Esophagus muscularis mucosa (tissue), 4 donors: ENCODE data around the gene IP6K1. TPM values are rescaled to one million over a fixed set of nuclear protein-coding genes. Genes with fewer than 3 reads are reported as not detected.
A peak's percentile ranks its signal among the peaks of the same experiment; 100 is the strongest.

Experiments
- DNase-seq: peaks from one replicate; pipeline ENCODE4 v3.0.0-alpha.2; 2017; ENCODE audit errors: extremely low spot score
- H3K27ac ChIP-seq, 4 donors: fragments of 200-600 bp; sonication (generic); replicated peaks in 1 of 4; 1 replicate in 3 of 4; 2 replicates in 1 of 4; pipeline ENCODE4 v1.5.1; 2016 to 2019; ENCODE audit warnings: mild to moderate bottlenecking in 1 of 4
- H3K27me3 ChIP-seq, 4 donors: fragments of 200-600 bp; sonication (generic); one replicate each; pipeline versions ENCODE4 v1.5.1 to v1.6.0; 2016 to 2019
- H3K36me3 ChIP-seq, 4 donors: fragments of 200-600 bp; sonication (generic); one replicate each; pipeline ENCODE4 v1.5.1; 2016 to 2019
- H3K4me1 ChIP-seq, 4 donors: fragments of 200-600 bp; sonication (generic); one replicate each; pipeline ENCODE4 v1.5.1; 2016 to 2019
- H3K4me3 ChIP-seq, 4 donors: fragments of 200-600 bp; sonication (generic); 1 replicate in 2 of 4; 2 replicates in 2 of 4; pipeline ENCODE4 v1.5.1; 2016 to 2019; ENCODE audit warnings: mild to moderate bottlenecking in 4 of 4, moderate library complexity in 1 of 4
- H3K9me3 ChIP-seq, 4 donors: fragments of 200-600 bp; sonication (generic); 1 replicate in 3 of 4; 2 replicates in 1 of 4; pipeline ENCODE4 v1.5.1; 2016 to 2019
- EP300 ChIP-seq: sonication (generic); formaldehyde crosslinking; IDR thresholded peaks from one replicate; pipeline ENCODE4 v1.6.1; 2017; ENCODE audit warnings: antibody characterized with exemption
- POLR2A ChIP-seq: fragments of 450-650 bp; IDR thresholded peaks from one replicate; pipeline ENCODE4 v1.6.1; 2017; ENCODE audit warnings: antibody characterized with exemption, moderate library complexity, mild to moderate bottlenecking, low read depth
- POLR2AphosphoS5 ChIP-seq, 2 donors: sonication (generic); formaldehyde crosslinking; IDR thresholded peaks; one replicate each; pipeline ENCODE4 v1.6.1; 2017; ENCODE audit warnings: antibody characterized with exemption in 2 of 2
- WGBS: methylation state at CpG from one replicate; pipeline ENCODE4 v1.1.5; 2018; 5-methylcytosine and 5-hydroxymethylcytosine counted together
- intact Hi-C: fragments of 100-400 bp; cut with DNase I; formaldehyde crosslinking; loops from one replicate; pipeline ENCODE4 v1.15.1; 2023
- total RNA-seq, 4 donors: library from RNA; depleted of rRNA; stranded (reverse); fragments of >200 nt; gene quantifications; one replicate each; pipeline versions ENCODE4 v1.1.0 to v1.2.1, GENCODE V29; 2016
- TF ChIP-seq, protein P1 (sequence below), 3 experiments: fragments of 200-600 bp in 2 of 3; fragments of 450-650 bp in 1 of 3; sonication (generic) in 2 of 3; IDR thresholded peaks; one replicate each; pipeline ENCODE4 v1.5.1; 2017 to 2019; ENCODE audit warnings: antibody characterized with exemption in 3 of 3, mild to moderate bottlenecking in 2 of 3, moderate library complexity in 1 of 3

IP6K1 gene
- total RNA-seq, 4 donors from 2014 or later: 33.2 to 63.4 (median 52.4) TPM

DNA sequence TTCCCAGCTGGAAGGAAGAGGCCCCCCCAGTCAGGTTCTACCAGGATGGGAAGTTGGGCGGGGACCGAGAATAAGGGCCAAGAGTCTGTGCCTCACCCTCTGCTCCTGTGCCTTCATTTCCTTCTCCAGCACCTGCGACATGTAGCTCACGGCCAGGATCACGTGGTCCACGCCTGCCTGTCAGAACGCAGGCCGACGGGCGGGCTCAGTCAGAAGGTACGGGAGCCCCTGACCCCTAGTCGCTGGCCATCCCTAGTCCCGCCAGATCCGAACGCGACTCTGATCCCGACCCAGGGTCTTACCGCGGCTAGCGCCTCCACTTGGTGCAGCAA lies 63.1 kb downstream of the IP6K1 start:
- intact Hi-C loops: loop anchor here (5.0 kb wide), 2 partner anchors 64 to 114 kb away; partner anchors contain the start of gene IP6K1
- Histone ChIP-seq H3K27me3 (no peaks in the 10 kb centered on the region), H3K9me3 (no peaks in the 10 kb centered on the region), H3K4me3 (peak overlapping the region; percentile 86 to 99 (median 94)), H3K36me3 (peaks cover 13 to 58% (median 57%) of the 10 kb centered on the region in 4 donors), H3K4me1 (peaks cover 35 to 57% (median 51%) of the 10 kb centered on the region in 4 donors), H3K27ac (peak overlapping the region; percentile 92 to 98 (median 94))
- TF ChIP-seq EP300: no peak
- no peak for TF ChIP-seq POLR2AphosphoS5 (IDR thresholded peaks at IDR 0.05)
- TF ChIP-seq, protein P1, sequence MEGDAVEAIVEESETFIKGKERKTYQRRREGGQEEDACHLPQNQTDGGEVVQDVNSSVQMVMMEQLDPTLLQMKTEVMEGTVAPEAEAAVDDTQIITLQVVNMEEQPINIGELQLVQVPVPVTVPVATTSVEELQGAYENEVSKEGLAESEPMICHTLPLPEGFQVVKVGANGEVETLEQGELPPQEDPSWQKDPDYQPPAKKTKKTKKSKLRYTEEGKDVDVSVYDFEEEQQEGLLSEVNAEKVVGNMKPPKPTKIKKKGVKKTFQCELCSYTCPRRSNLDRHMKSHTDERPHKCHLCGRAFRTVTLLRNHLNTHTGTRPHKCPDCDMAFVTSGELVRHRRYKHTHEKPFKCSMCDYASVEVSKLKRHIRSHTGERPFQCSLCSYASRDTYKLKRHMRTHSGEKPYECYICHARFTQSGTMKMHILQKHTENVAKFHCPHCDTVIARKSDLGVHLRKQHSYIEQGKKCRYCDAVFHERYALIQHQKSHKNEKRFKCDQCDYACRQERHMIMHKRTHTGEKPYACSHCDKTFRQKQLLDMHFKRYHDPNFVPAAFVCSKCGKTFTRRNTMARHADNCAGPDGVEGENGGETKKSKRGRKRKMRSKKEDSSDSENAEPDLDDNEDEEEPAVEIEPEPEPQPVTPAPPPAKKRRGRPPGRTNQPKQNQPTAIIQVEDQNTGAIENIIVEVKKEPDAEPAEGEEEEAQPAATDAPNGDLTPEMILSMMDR (IDR thresholded peaks at IDR 0.05): no peak
- TF ChIP-seq POLR2A: no peak
- WGBS: no CpG with 5 or more reads among the region's 20 CpGs
- DNase-seq: no peak

DNA sequence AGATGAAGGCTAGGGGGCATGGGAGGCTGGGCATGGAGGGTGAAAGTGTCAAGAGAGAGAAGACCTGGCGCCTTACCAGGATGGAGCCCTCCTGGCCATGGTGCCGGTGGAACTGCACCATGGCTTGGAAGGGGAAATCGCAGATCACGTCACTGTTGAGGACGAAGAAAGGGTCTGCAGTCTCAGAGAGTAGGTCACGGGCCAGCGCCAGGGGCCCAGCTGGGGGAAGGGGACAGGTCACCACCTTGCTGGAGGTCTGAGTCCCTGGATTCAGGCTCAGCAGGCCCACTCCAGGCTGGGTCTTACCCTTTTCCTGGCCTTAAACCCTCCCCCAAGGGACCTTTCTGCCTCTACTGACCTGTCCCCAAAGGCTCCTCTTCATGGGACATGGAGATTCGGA lies 63.4 kb downstream of the IP6K1 start:
- H3K27ac ChIP-seq: peak overlapping the region; percentile 92 to 98 (median 94)
- intact Hi-C loops: loop anchor here (5.0 kb wide), 2 partner anchors 64 to 114 kb away; partner anchors contain the start of gene IP6K1
- no peaks in the 10 kb centered on the region for H3K27me3 ChIP-seq
- TF ChIP-seq POLR2AphosphoS5 (IDR thresholded peaks at IDR 0.05) (no peak), POLR2A (no peak), EP300 (no peak)
- TF ChIP-seq, protein P1 (IDR thresholded peaks at IDR 0.05): no peak
- WGBS: 75% methylated on average over 5 of the region's 8 CpGs
- DNase-seq: no peak
- peaks cover 35 to 61% (median 53%) of the 10 kb centered on the region in 4 donors for H3K4me1 ChIP-seq
- H3K9me3 ChIP-seq: no peaks in the 10 kb centered on the region
- peak overlapping the region; percentile 86 to 99 (median 94) for H3K4me3 ChIP-seq
- H3K36me3 ChIP-seq: peaks cover 9 to 54% (median 53%) of the 10 kb centered on the region in 4 donors

DNA sequence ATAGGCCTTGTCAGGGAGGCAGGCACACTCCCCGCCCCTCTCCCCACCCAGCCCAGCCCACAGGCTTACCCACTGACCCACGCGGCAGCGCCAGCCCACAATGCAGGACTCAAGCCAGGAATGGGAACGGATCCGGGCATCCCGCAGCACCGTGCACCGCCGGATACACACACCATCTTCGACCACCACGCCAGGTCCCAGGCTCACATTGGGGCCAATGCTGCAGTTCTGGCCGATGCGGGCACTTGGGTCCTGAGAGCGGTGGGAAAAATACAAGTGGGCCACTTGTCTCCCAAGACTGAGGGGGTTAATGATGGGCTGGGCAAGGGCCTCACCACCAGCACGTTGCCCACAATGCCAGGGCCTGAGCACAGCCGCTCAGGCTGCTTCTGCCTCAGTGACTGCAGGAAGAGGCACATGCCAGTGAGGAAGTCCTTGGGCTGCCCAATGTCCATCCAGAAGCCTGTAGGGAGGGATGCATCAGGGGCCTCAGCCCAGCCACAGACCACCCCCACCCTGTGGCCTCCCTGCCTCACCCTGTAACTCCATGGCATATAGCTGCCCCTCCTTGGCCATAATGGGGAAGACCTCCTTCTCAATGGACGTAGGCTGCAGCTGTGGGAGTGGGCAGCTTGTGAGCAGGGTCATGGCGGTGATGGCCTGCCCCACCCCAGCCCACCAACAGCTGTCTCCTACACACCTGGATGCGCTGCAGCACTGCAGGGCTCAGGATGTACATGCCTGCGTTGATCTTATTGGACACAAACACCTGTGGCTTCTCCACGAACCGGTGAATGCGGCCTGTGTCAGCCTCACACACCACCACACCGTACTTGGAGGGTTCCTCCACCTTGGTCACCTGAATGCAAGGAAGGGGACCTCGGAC lies 64.2 kb downstream of the IP6K1 start:
- Histone ChIP-seq H3K27me3 (no peaks in the 10 kb centered on the region), H3K4me3 (peak overlapping the region in 2 of 4 donors; percentile 86 to 89), H3K36me3 (peaks cover 1 to 52% (median 46%) of the 10 kb centered on the region in 4 donors), H3K9me3 (no peaks in the 10 kb centered on the region), H3K4me1 (peaks cover 35 to 62% (median 53%) of the 10 kb centered on the region in 4 donors), H3K27ac (peak overlapping the region; percentile 6 to 98 (median 93))
- 87% methylated on average over 17 of the region's 26 CpGs for WGBS
- no peak for DNase-seq
- TF ChIP-seq POLR2AphosphoS5 (IDR thresholded peaks at IDR 0.05): no peak
- TF ChIP-seq, protein P1 (IDR thresholded peaks at IDR 0.05): no peak
- intact Hi-C loops: loop anchor here (5.0 kb wide), 2 partner anchors 65 to 115 kb away; partner anchors contain the start of gene IP6K1

DNA sequence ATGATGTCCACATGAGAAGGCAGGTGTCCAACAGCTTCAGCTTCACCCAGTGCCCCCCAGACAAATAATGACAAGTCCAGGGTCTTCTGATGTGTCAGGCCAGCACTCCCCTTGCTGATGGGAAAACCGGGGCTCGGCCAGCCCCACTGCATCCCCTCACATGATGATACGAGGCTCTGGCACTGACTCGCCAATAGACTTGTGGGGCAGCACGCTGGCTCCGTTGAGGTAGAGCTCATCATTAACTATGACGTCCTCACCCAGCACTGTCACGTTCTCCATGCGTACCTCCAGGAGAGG lies 64.8 kb downstream of the IP6K1 start:
- Histone ChIP-seq H3K4me1 (peaks cover 35 to 62% (median 53%) of the 10 kb centered on the region in 4 donors), H3K36me3 (peaks cover 0 to 52% (median 46%) of the 10 kb centered on the region in 4 donors), H3K9me3 (no peaks in the 10 kb centered on the region), H3K27me3 (no peaks in the 10 kb centered on the region), H3K27ac (no peak overlapping the region), H3K4me3 (no peak overlapping the region)
- intact Hi-C loops: loop anchor here (5.0 kb wide), 2 partner anchors 66 to 116 kb away; partner anchors contain the start of gene IP6K1
- WGBS: 54% methylated on average over 7 of the region's 9 CpGs
- DNase-seq: no peak
- TF ChIP-seq, protein P1 (IDR thresholded peaks at IDR 0.05): no peak
- no peak for TF ChIP-seq POLR2AphosphoS5 (IDR thresholded peaks at IDR 0.05)
- no peak for TF ChIP-seq EP300
